Right lobe of liver (tissue), 6 donors: ENCODE measurements around the gene LPCAT1. TPM values are rescaled to one million over a fixed set of nuclear protein-coding genes. Genes with fewer than 3 reads are reported as not detected.
A peak's percentile ranks its signal among the peaks of the same experiment; 100 is the strongest.

ENCODE experiments used
- ATAC-seq, 4 donors: fragments of 200-7000 bp; cut with Tn5 transposase; one replicate each; pipeline ENCODE4 v1.9.1; 2020; ENCODE audit warnings: mild to moderate bottlenecking in 4 of 4, moderate library complexity in 4 of 4
- DNase-seq, 3 donors: peaks; one replicate each; pipeline ENCODE4 v3.0.0-alpha.2; 2020
- H3K27ac ChIP-seq, 3 donors: fragments of 200-600 bp; one replicate each; pipeline ENCODE4 v1.8.0; 2022
- H3K27me3 ChIP-seq, 2 donors: fragments of 200-600 bp; one replicate each; pipeline ENCODE4 v1.8.0; 2022
- H3K36me3 ChIP-seq, 4 donors: fragments of 200-600 bp; sonication (generic) in 1 of 4; one replicate each; pipeline versions ENCODE4 v1.5.1 to v1.8.0; 2017 to 2022; ENCODE audit warnings: control low read depth in 1 of 4
- H3K4me1 ChIP-seq, 4 donors: fragments of 200-600 bp; sonication (generic) in 1 of 4; one replicate each; pipeline versions ENCODE4 v1.5.1 to v1.8.0; 2017 to 2022; ENCODE audit warnings: control low read depth in 1 of 4
- H3K4me3 ChIP-seq, 3 donors: fragments of 200-600 bp; one replicate each; pipeline ENCODE4 v1.8.0; 2022
- H3K9me3 ChIP-seq, 4 donors: fragments of 200-600 bp; sonication (generic) in 1 of 4; one replicate each; pipeline versions ENCODE4 v1.5.1 to v1.8.0; 2017 to 2022; ENCODE audit warnings: control low read depth in 1 of 4
- CTCF ChIP-seq, 4 donors: fragments of 200-600 bp in 3 of 4; fragments of 450-650 bp in 1 of 4; IDR thresholded peaks; one replicate each; pipeline versions ENCODE4 v1.5.1 to v1.8.0; 2016 to 2022; ENCODE audit warnings: antibody characterized with exemption in 4 of 4, mild to moderate bottlenecking in 2 of 4
- POLR2A ChIP-seq: fragments of 450-650 bp; IDR thresholded peaks from one replicate; pipeline ENCODE4 v1.6.1; 2017; ENCODE audit warnings: antibody characterized with exemption, mild to moderate bottlenecking
- WGBS: methylation state at CpG from one replicate; pipeline ENCODE4 v1.1.6; 2018; ENCODE audit warnings: low coverage, low lambda C conversion rate; ENCODE audit not compliant: insufficient coverage; ENCODE audit errors: missing lambda C conversion rate; 5-methylcytosine and 5-hydroxymethylcytosine counted together
- intact Hi-C, 2 donors: fragments of 100-400 bp; cut with DNase I; formaldehyde crosslinking; loops; one replicate each; pipeline versions ENCODE4 v1.11.2 to v1.14.1; 2022
- total RNA-seq, 6 experiments: library from RNA; depleted of rRNA in 2 of 6; stranded (reverse); fragments of >200 nt in 2 of 6; fragmentation: NEBNext Ultra II Directional in 3 of 6; extraction: Animal tissue kit (Norgen Biotek cat#: 25700) in 3 of 6; gene quantifications; one replicate each; pipeline versions ENCODE4 v1.1.0 to v1.2.4, GENCODE V29; 2016 to 2023
- donor health status: DM: no; HTN: yes; CAD: no.
- donor health status: DM: no; HTN: no; CAD: no.
- donor health status: DM: no; HTN: no; CAD: no.
- donor health status: DM: no; HTN: yes; CAD: no.
- donor health status: DM: no; HTN: yes; CAD: no.

LPCAT1 gene
- total RNA-seq, 6 experiments from 2014 or later, result 6.9 to 38.6 (median 13.1) TPM

- Histone ChIP-seq H3K4me3 (no peak overlapping the region), H3K27ac (no peak overlapping the region), H3K9me3 (no peaks in the 10 kb centered on the region), H3K4me1 (no peaks in the 10 kb centered on the region), H3K36me3 (no peaks in the 10 kb centered on the region), H3K27me3 (no peaks in the 10 kb centered on the region)
- WGBS, result 27% methylated on average over 3 of the region's 12 CpGs
- intact Hi-C loops, result no loop called here
- DNase-seq (no peak), ATAC-seq (no peak)
- TF ChIP-seq POLR2A (no peak), CTCF (IDR thresholded peaks at IDR 0.05) (no peak)
Measured at GRCh38 chr5:1493941-1494340, 29.8 kb downstream of the LPCAT1 start.

- TF ChIP-seq CTCF (IDR thresholded peaks at IDR 0.05), result no peak
- no peak for TF ChIP-seq POLR2A
- intact Hi-C loops, result no loop called here
- DNase-seq, result no peak
- H3K27me3 ChIP-seq, result no peaks in the 10 kb centered on the region
- no peak for ATAC-seq
- 69% methylated on average over 4 of the region's 16 CpGs for WGBS
- H3K9me3 ChIP-seq, result no peaks in the 10 kb centered on the region
- H3K4me3 ChIP-seq, result no peak overlapping the region
- H3K36me3 ChIP-seq, result no peaks in the 10 kb centered on the region
- H3K4me1 ChIP-seq, result no peaks in the 10 kb centered on the region
- H3K27ac ChIP-seq, result no peak overlapping the region
Measured at GRCh38 chr5:1493413-1493812, 30.3 kb downstream of the LPCAT1 start.

- no peaks in the 10 kb centered on the region for H3K36me3 ChIP-seq
- intact Hi-C loops, result no loop called here
Measured at GRCh38 chr5:1492757-1493156, 31.0 kb downstream of the LPCAT1 start.

GRCh38 chr5:1490376-1490775 is 33.4 kb downstream of the LPCAT1 start:
- H3K4me1 ChIP-seq, result no peaks in the 10 kb centered on the region
- WGBS, result 73% methylated on average over 6 of the region's 12 CpGs
- H3K27ac ChIP-seq, result no peak overlapping the region
- H3K36me3 ChIP-seq, result peaks cover 0 to 5% (median 0%) of the 10 kb centered on the region in 4 donors
- TF ChIP-seq CTCF (IDR thresholded peaks at IDR 0.05), result no peak
- TF ChIP-seq POLR2A, result no peak
- H3K27me3 ChIP-seq, result no peaks in the 10 kb centered on the region
- intact Hi-C loops, result no loop called here
- H3K9me3 ChIP-seq, result no peaks in the 10 kb centered on the region
- no peak overlapping the region for H3K4me3 ChIP-seq
- ATAC-seq (peak in 1 of 4 donors; percentile 29), DNase-seq (no peak)

More at GRCh38 chr5:1492757-1493156, 31.0 kb downstream of the LPCAT1 start:
- no peak for DNase-seq
- Histone ChIP-seq H3K4me1 (no peaks in the 10 kb centered on the region), H3K4me3 (no peak overlapping the region), H3K9me3 (no peaks in the 10 kb centered on the region), H3K27me3 (no peaks in the 10 kb centered on the region), H3K27ac (no peak overlapping the region)
- WGBS, result no CpG with 5 or more reads among the region's 12 CpGs
- no peak for ATAC-seq
- TF ChIP-seq POLR2A, result no peak
- no peak for TF ChIP-seq CTCF (IDR thresholded peaks at IDR 0.05)

- H3K27me3 ChIP-seq, result no peaks in the 10 kb centered on the region
- ATAC-seq (no peak), DNase-seq (no peak)
- no peaks in the 10 kb centered on the region for H3K9me3 ChIP-seq
- no peak overlapping the region for H3K4me3 ChIP-seq
- intact Hi-C loops, result no loop called here
- no peaks in the 10 kb centered on the region for H3K4me1 ChIP-seq
- peaks cover 0 to 5% (median 0%) of the 10 kb centered on the region in 4 donors for H3K36me3 ChIP-seq
- 90% methylated on average over 13 of the region's 18 CpGs for WGBS
- H3K27ac ChIP-seq, result peak overlapping the region in 1 of 3 donors; percentile 8
- TF ChIP-seq CTCF (IDR thresholded peaks at IDR 0.05) (no peak), POLR2A (no peak)
Measured at GRCh38 chr5:1489754-1490153, 34.0 kb downstream of the LPCAT1 start.
